Measurements from ENCODE around the gene IMPDH1.

DNA sequence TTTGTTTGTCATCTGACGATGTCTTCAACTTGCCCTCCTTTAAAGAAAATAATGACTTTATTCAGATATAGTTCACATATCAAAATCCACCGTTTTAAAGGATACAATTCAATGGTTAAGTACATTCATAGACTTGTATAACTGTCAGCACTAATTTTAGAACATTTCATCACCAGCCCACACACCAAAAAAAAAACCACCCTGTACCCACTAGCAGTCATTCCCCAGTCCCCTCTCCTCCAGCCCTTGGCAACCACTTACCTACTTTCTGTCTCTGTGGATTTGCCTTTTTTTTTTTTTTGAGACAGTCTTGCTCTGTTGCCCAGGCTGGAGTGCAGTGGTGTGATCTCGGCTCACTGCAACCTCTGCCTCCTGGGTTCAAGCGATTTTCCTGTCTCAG, 40.6 kb upstream of the IMPDH1 start:
- TF ChIP-seq CTCF (IDR thresholded peaks at IDR 0.05; ENCODE audit: low read length) (no peak), EZH2 (IDR thresholded peaks at IDR 0.05; ENCODE audit: borderline replicate concordance, low read length) (no peak)

Data from OCI-LY1 (cell line).